ENCODE results near the gene MOB3B.
A peak's percentile ranks its signal among the peaks of the same experiment; 100 is the strongest.

Gene MOB3B

DNA sequence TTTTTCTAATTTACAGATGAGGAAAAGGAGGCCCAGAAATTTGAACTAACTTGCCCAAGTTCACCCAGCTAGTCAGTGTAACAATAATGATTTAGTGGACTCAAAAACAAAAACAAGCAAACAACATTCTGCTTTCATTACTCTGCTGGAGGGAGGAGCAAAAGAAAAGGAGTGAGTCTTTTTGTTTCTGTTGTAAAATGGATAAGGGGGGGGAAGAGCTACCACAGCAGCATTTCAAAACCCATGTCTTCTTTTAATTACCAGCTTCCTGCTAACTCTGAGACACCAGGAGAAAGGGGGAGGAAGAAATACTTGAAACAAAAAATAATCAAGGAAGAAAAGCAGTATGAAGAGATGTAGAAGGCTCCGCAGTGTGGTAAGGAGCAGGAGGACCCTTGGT, 193.5 kb downstream of the MOB3B start:
- Histone ChIP-seq H2AK5ac (ENCODE audit: low read depth, low read length) (no peak overlapping the region), H3K4ac (ENCODE audit: low read length) (no peak overlapping the region), H2BK120ac (ENCODE audit: low read depth, low read length) (no peak overlapping the region), H3K36me3 (replicated peaks in 1 of 2; ENCODE audit: control insufficient read depth in 2 of 2, insufficient read depth in 2 of 2, low read length in 2 of 2) (peaks cover 0 to 21% of the 10 kb centered on the region in 2 donors), H2BK12ac (ENCODE audit: low read length) (no peak overlapping the region), H2AFZ (ENCODE audit: low read length) (no peak overlapping the region), H2BK15ac (ENCODE audit: low read length) (no peak overlapping the region), H3K4me1 (ENCODE audit: control insufficient read depth in 2 of 2, insufficient read depth in 1 of 2, low read depth in 1 of 2, low read length in 2 of 2) (peaks cover 12 to 23% of the 10 kb centered on the region in 2 donors), H3K27ac (replicated peaks; ENCODE audit: low read length) (peak overlapping the region; percentile 4), H3K9ac (ENCODE audit: low read depth, low read length, poor library complexity) (no peak overlapping the region), H4K8ac (ENCODE audit: low read depth, low read length) (no peak overlapping the region), H3K4me2 (ENCODE audit: insufficient read depth, low read length, poor library complexity, severe bottlenecking) (no peak overlapping the region), H3K23ac (ENCODE audit: low read depth, low read length, poor library complexity) (no peak overlapping the region), H3K9me3 (replicated peaks in 1 of 2; ENCODE audit: control insufficient read depth in 2 of 2, insufficient read depth in 1 of 2, low read depth in 1 of 2, low read length in 2 of 2) (no peaks in the 10 kb centered on the region), H3K14ac (ENCODE audit: low read length) (no peak overlapping the region), H3K27me3 (ENCODE audit: control insufficient read depth in 3 of 3, insufficient read depth in 3 of 3, low read depth in 1 of 3, low read length in 3 of 3) (no peaks in the 10 kb centered on the region), H2BK5ac (ENCODE audit: low read length) (no peak overlapping the region), H3K18ac (ENCODE audit: low read length) (no peak overlapping the region), H4K91ac (ENCODE audit: low read depth, low read length, poor library complexity) (no peak overlapping the region), H3K79me1 (ENCODE audit: low read depth, low read length) (peaks cover 2% of the 10 kb centered on the region), H3K4me3 (ENCODE audit: low read length in 2 of 2) (no peak overlapping the region)
- DNase-seq (ENCODE audit: low spot score): no peak
- WGBS, 2 donors (ENCODE audit: extremely low coverage in 2 of 2, insufficient read length in 2 of 2, insufficient replicate concordance in 1 of 2): no CpG with 5 or more reads among the region's 1 CpG

DNA sequence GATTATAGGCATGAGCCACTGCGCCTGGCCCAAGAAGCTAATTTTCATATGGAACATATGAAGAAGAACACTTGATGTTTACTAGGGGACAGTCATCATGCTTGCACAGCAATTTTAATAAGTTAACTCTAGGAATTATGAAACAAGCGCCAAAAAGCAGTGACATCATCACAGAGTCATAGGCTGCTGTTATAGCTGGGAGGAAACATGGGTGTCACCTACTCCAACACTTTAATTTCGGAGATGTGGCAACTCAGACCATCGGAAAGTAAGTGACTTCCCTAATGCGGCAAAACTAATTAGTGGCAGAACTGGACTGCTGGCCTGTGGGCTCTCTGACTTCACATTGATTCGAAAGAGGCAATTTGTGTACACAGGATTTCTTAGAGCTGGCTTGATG, 194.5 kb downstream of the MOB3B start:
- Histone ChIP-seq H2BK5ac (ENCODE audit: low read length) (no peak overlapping the region), H3K9ac (ENCODE audit: low read depth, low read length, poor library complexity) (no peak overlapping the region), H2AK5ac (ENCODE audit: low read depth, low read length) (no peak overlapping the region), H2BK120ac (ENCODE audit: low read depth, low read length) (no peak overlapping the region), H4K8ac (ENCODE audit: low read depth, low read length) (no peak overlapping the region), H3K27ac (replicated peaks; ENCODE audit: low read length) (no peak overlapping the region), H3K18ac (ENCODE audit: low read length) (no peak overlapping the region), H3K36me3 (replicated peaks in 1 of 2; ENCODE audit: control insufficient read depth in 2 of 2, insufficient read depth in 2 of 2, low read length in 2 of 2) (peaks cover 2 to 26% of the 10 kb centered on the region in 2 donors), H2BK15ac (ENCODE audit: low read length) (no peak overlapping the region), H3K79me1 (ENCODE audit: low read depth, low read length) (peaks cover 5% of the 10 kb centered on the region), H3K23ac (ENCODE audit: low read depth, low read length, poor library complexity) (no peak overlapping the region), H3K4me2 (ENCODE audit: insufficient read depth, low read length, poor library complexity, severe bottlenecking) (no peak overlapping the region), H4K91ac (ENCODE audit: low read depth, low read length, poor library complexity) (no peak overlapping the region), H2BK12ac (ENCODE audit: low read length) (no peak overlapping the region), H3K4ac (ENCODE audit: low read length) (no peak overlapping the region), H3K27me3 (ENCODE audit: control insufficient read depth in 3 of 3, insufficient read depth in 3 of 3, low read depth in 1 of 3, low read length in 3 of 3) (no peaks in the 10 kb centered on the region), H3K14ac (ENCODE audit: low read length) (no peak overlapping the region), H3K4me1 (ENCODE audit: control insufficient read depth in 2 of 2, insufficient read depth in 1 of 2, low read depth in 1 of 2, low read length in 2 of 2) (peaks cover 5 to 16% of the 10 kb centered on the region in 2 donors), H3K4me3 (ENCODE audit: low read length in 2 of 2) (no peak overlapping the region), H3K9me3 (replicated peaks in 1 of 2; ENCODE audit: control insufficient read depth in 2 of 2, insufficient read depth in 1 of 2, low read depth in 1 of 2, low read length in 2 of 2) (no peaks in the 10 kb centered on the region), H2AFZ (ENCODE audit: low read length) (no peak overlapping the region)
- no CpG with 5 or more reads among the region's 6 CpGs for WGBS, 2 donors (ENCODE audit: extremely low coverage in 2 of 2, insufficient read length in 2 of 2, insufficient replicate concordance in 1 of 2)
- DNase-seq (ENCODE audit: low spot score): no peak

DNA sequence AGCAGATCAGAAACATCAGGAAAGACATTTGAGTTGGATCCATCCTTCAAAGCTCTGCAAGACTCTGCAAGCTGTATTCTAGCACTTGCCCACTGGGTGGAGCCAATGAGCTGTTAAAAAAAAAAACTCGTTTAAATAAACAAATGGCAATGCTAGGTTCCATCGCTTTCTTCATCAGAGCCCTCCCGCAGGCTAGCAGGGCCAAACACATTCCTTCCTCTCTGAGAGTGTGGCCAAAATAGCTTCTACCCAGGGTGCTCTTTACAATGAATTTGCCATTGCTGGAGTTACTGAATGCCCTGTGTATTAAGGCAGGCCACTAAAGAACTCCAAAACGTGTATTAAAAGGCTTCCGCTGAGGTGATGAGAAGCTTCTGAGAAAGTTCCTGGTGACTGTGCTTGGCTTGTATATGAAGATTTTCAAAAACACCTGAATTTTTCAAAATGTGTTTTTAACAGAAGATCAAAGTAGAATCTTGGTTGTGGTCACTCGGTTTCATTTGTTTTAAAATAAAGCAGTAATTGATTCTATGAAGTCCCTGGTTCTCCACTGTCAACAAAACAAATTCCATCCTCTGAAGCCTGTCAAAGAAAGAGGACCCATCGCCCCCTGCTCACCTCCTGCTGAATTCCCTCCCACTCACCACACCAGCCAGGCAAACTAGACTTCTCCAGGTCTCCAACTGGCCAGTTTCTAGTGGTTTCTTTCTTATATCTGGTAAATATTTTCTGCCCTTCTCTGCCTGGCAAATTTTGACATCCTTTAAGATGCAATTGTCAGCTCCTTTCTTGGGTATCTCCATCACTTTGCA, 196.2 kb downstream of the MOB3B start:
- Histone ChIP-seq H4K91ac (ENCODE audit: low read depth, low read length, poor library complexity) (no peak overlapping the region), H3K27ac (replicated peaks; ENCODE audit: low read length) (peak overlapping the region; percentile 69), H3K4me3 (ENCODE audit: low read length in 2 of 2) (no peak overlapping the region), H3K4ac (ENCODE audit: low read length) (no peak overlapping the region), H3K9ac (ENCODE audit: low read depth, low read length, poor library complexity) (no peak overlapping the region), H2BK120ac (ENCODE audit: low read depth, low read length) (no peak overlapping the region), H3K9me3 (replicated peaks in 1 of 2; ENCODE audit: control insufficient read depth in 2 of 2, insufficient read depth in 1 of 2, low read depth in 1 of 2, low read length in 2 of 2) (peaks cover 3 to 12% of the 10 kb centered on the region in 2 donors), H2BK15ac (ENCODE audit: low read length) (no peak overlapping the region), H3K4me2 (ENCODE audit: insufficient read depth, low read length, poor library complexity, severe bottlenecking) (no peak overlapping the region), H2BK12ac (ENCODE audit: low read length) (no peak overlapping the region), H2AFZ (ENCODE audit: low read length) (peak overlapping the region; percentile 59), H3K14ac (ENCODE audit: low read length) (no peak overlapping the region), H3K18ac (ENCODE audit: low read length) (no peak overlapping the region), H3K23ac (ENCODE audit: low read depth, low read length, poor library complexity) (no peak overlapping the region), H2BK5ac (ENCODE audit: low read length) (no peak overlapping the region), H3K27me3 (ENCODE audit: control insufficient read depth in 3 of 3, insufficient read depth in 3 of 3, low read depth in 1 of 3, low read length in 3 of 3) (no peaks in the 10 kb centered on the region), H3K36me3 (replicated peaks in 1 of 2; ENCODE audit: control insufficient read depth in 2 of 2, insufficient read depth in 2 of 2, low read length in 2 of 2) (peaks cover 4 to 38% of the 10 kb centered on the region in 2 donors), H4K8ac (ENCODE audit: low read depth, low read length) (no peak overlapping the region), H3K79me1 (ENCODE audit: low read depth, low read length) (peaks cover 5% of the 10 kb centered on the region), H3K4me1 (ENCODE audit: control insufficient read depth in 2 of 2, insufficient read depth in 1 of 2, low read depth in 1 of 2, low read length in 2 of 2) (peaks cover 5 to 12% of the 10 kb centered on the region in 2 donors), H2AK5ac (ENCODE audit: low read depth, low read length) (no peak overlapping the region)
- WGBS, 2 donors (ENCODE audit: extremely low coverage in 2 of 2, insufficient read length in 2 of 2, insufficient replicate concordance in 1 of 2): no CpG with 5 or more reads among the region's 7 CpGs
- DNase-seq (ENCODE audit: low spot score): peak; percentile 89

DNA sequence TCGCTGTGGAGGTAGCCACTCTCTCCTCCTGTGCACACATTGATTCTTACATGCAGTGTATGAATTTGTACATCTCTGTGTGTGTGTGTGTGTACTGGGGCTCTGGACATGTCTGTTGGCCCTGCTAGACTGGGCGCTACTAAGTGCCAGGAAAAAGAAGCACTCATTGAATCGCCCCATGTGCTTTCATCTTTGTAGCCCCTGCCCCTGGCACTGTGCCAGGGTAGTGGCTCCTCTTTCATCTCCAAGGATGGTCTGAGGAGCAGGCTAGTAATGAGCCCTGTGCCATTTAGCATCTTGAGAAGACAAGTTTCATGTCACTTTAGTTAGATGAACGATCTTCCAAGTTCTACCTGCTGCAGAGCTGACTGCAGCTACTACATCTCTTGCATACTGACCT, 198.2 kb downstream of the MOB3B start:
- peaks cover 4 to 5% of the 10 kb centered on the region in 2 donors for H3K4me1 ChIP-seq (ENCODE audit: control insufficient read depth in 2 of 2, insufficient read depth in 1 of 2, low read depth in 1 of 2, low read length in 2 of 2)
- H3K4me3 ChIP-seq (ENCODE audit: low read length in 2 of 2): no peak overlapping the region
- H4K8ac ChIP-seq (ENCODE audit: low read depth, low read length): no peak overlapping the region
- no peak overlapping the region for H2BK5ac ChIP-seq (ENCODE audit: low read length)
- no peak overlapping the region for H2BK120ac ChIP-seq (ENCODE audit: low read depth, low read length)
- no peak overlapping the region for H2BK12ac ChIP-seq (ENCODE audit: low read length)
- DNase-seq (ENCODE audit: low spot score): no peak
- no peak overlapping the region for H2AK5ac ChIP-seq (ENCODE audit: low read depth, low read length)
- no peak overlapping the region for H3K14ac ChIP-seq (ENCODE audit: low read length)
- H3K9me3 ChIP-seq (replicated peaks in 1 of 2; ENCODE audit: control insufficient read depth in 2 of 2, insufficient read depth in 1 of 2, low read depth in 1 of 2, low read length in 2 of 2): peaks cover 6 to 18% of the 10 kb centered on the region in 2 donors
- WGBS, 2 donors (ENCODE audit: extremely low coverage in 2 of 2, insufficient read length in 2 of 2, insufficient replicate concordance in 1 of 2): no CpG with 5 or more reads among the region's 4 CpGs
- H3K27me3 ChIP-seq (ENCODE audit: control insufficient read depth in 3 of 3, insufficient read depth in 3 of 3, low read depth in 1 of 3, low read length in 3 of 3): no peaks in the 10 kb centered on the region
- no peak overlapping the region for H3K9ac ChIP-seq (ENCODE audit: low read depth, low read length, poor library complexity)
- no peak overlapping the region for H3K4ac ChIP-seq (ENCODE audit: low read length)
- peak overlapping the region; percentile 51 for H3K18ac ChIP-seq (ENCODE audit: low read length)
- peaks cover 5% of the 10 kb centered on the region for H3K79me1 ChIP-seq (ENCODE audit: low read depth, low read length)
- H2AFZ ChIP-seq (ENCODE audit: low read length): no peak overlapping the region
- no peak overlapping the region for H3K23ac ChIP-seq (ENCODE audit: low read depth, low read length, poor library complexity)
- no peak overlapping the region for H2BK15ac ChIP-seq (ENCODE audit: low read length)
- no peak overlapping the region for H4K91ac ChIP-seq (ENCODE audit: low read depth, low read length, poor library complexity)
- H3K4me2 ChIP-seq (ENCODE audit: insufficient read depth, low read length, poor library complexity, severe bottlenecking): no peak overlapping the region
- H3K27ac ChIP-seq (replicated peaks; ENCODE audit: low read length): no peak overlapping the region
- peaks cover 8 to 43% of the 10 kb centered on the region in 2 donors for H3K36me3 ChIP-seq (replicated peaks in 1 of 2; ENCODE audit: control insufficient read depth in 2 of 2, insufficient read depth in 2 of 2, low read length in 2 of 2)
